AG09319 (cell line): ENCODE results near the gene PCDHGA12.
"Not testable (repeated sequence)": the region's sequence is repeated elsewhere in the genome, so short reads cannot be mapped to it uniquely, and the experiment has no call there.

ENCODE experiments used
- DNase-seq: peaks from one replicate; pipeline ENCODE4 v3.0.0-alpha.2; 2010; ENCODE audit warnings: low read depth; ENCODE audit errors: extremely low read depth
- CTCF ChIP-seq: IDR thresholded peaks from 2 replicates; pipeline ENCODE4 v1.5.1; 2011; ENCODE audit warnings: low read depth, mild to moderate bottlenecking, inconsistent platforms, low read length, moderate library complexity

Gene PCDHGA12

DNA sequence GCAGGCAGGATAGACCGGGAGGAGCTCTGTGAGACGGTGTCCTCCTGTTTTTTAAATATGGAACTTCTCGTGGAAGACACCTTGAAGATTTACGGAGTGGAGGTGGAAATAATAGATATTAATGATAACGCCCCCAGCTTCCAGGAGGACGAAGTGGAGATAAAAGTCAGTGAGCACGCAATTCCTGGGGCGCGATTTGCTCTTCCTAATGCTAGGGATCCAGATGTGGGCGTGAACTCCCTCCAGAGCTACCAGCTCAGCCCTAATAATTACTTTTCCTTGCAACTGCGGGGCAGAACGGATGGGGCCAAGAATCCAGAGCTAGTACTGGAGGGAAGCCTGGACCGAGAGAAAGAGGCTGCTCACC is 8.8 kb upstream of the PCDHGA12 start:
- TF ChIP-seq CTCF: no peak
- DNase-seq: no peak

DNA sequence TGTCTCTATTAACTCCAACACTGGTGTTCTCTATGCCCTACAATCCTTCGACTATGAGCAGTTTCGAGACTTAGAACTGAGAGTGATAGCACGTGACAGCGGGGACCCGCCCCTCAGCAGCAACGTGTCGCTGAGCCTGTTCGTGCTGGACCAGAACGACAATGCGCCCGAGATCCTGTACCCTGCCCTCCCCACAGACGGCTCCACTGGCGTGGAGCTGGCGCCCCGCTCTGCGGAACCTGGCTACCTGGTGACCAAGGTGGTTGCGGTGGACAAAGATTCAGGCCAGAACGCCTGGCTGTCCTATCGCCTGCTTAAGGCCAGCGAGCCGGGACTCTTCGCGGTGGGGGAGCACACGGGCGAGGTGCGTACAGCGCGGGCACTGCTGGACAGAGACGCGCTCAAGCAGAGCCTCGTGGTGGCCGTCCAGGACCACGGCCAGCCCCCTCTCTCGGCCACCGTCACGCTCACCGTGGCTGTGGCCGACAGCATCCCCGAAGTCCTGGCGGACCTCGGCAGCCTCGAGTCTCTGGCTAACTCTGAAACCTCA is 7.5 kb upstream of the PCDHGA12 start:
- no peak for DNase-seq
- no peak for TF ChIP-seq CTCF

- TF ChIP-seq CTCF: no peak
These were observed 2.4 kb upstream of the PCDHGA12 start for GRCh38 chr5:141427783-141428426.

DNA sequence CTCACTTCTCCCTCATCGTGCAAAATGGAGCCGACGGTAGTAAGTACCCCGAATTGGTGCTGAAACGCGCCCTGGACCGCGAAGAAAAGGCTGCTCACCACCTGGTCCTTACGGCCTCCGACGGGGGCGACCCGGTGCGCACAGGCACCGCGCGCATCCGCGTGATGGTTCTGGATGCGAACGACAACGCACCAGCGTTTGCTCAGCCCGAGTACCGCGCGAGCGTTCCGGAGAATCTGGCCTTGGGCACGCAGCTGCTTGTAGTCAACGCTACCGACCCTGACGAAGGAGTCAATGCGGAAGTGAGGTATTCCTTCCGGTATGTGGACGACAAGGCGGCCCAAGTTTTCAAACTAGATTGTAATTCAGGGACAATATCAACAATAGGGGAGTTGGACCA is 979 bp downstream of the PCDHGA12 start:
- DNase-seq: no peak
- no peak for TF ChIP-seq CTCF

More at GRCh38 chr5:141427783-141428426, 2.4 kb upstream of the PCDHGA12 start:
- no peak for DNase-seq

- not testable (repeated sequence) for DNase-seq
These were observed 2.0 kb downstream of the PCDHGA12 start for GRCh38 chr5:141432308-141432707.

DNA sequence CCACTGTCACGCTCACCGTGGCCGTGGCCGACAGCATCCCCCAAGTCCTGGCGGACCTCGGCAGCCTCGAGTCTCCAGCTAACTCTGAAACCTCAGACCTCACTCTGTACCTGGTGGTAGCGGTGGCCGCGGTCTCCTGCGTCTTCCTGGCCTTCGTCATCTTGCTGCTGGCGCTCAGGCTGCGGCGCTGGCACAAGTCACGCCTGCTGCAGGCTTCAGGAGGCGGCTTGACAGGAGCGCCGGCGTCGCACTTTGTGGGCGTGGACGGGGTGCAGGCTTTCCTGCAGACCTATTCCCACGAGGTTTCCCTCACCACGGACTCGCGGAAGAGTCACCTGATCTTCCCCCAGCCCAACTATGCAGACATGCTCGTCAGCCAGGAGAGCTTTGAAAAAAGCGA is 2.4 kb downstream of the PCDHGA12 start:
- not testable (repeated sequence) for DNase-seq

DNA sequence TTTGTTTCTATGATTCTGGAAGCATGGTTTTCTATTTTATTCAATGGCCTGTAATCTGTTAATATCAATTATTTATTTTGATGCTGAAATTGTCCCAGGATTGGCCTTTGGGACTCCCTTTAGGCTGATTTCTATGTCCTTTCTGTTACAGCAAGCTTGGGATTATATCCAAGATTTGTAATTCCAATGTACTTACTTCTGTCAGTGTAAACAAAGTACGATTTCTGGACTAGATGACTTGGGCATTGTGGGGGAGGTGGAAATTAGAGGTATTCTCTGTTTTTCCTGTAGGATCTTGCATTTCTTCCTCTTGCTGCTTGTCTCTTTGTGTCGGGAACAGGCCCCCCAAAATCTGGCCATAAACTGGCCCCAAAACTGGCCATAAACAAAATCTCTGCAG is 3.7 kb downstream of the PCDHGA12 start:
- no peak for TF ChIP-seq CTCF
- no peak for DNase-seq

- no peak for DNase-seq
- TF ChIP-seq CTCF: no peak
These were observed 6.9 kb downstream of the PCDHGA12 start for GRCh38 chr5:141437221-141437620.
